SK-N-SH (cell line): ENCODE measurements around the gene EDEM2. TPM values are rescaled to one million over a fixed set of nuclear protein-coding genes. Genes with fewer than 3 reads are reported as not detected.

Source experiments
- CTCF ChIA-PET: fragments of 300-600, 350-600 bp; formaldehyde crosslinking; extraction: SDS; loops from one replicate; lab custom pipeline; 2021; lab: Yijun Ruan, JAX
- POLR2A ChIA-PET: fragments of 350-600 bp; sonication (Branson Sonifier 250); formaldehyde crosslinking; extraction: SDS; loops from one replicate; lab custom pipeline; 2020; ENCODE audit warnings: antibody characterized with exemption, inconsistent platforms; lab: Yijun Ruan, JAX
- DNase-seq: peaks from one replicate; pipeline ENCODE4 v3.0.0; 2012
- H2AFZ ChIP-seq: fragments of 200-600 bp; sonication (generic); 2 replicates; pipeline ENCODE4 v1.8.1; 2016; ENCODE audit warnings: antibody characterized with exemption, mild to moderate bottlenecking, low read depth
- H3F3A ChIP-seq: fragments of 200-600 bp; sonication (generic); replicated peaks from 2 replicates; pipeline ENCODE3; 2016; ENCODE audit warnings: antibody characterized with exemption, mild to moderate bottlenecking; ENCODE audit not compliant: insufficient read depth
- H3K27ac ChIP-seq, 2 experiments: fragments of 200-500 bp in 1 of 2; fragments of 200-600 bp in 1 of 2; sonication (Bioruptor generic) in 1 of 2; sonication (generic), shearing (Covaris generic) in 1 of 2; 2 replicates each; pipeline versions ENCODE4 v1.5.1 to v1.6.1; 2014 to 2016; ENCODE audit warnings: low read depth in 2 of 2, inconsistent platforms in 1 of 2, low read length in 1 of 2, mild to moderate bottlenecking in 1 of 2, mixed read lengths in 1 of 2
- H3K27me3 ChIP-seq: fragments of 200-600 bp; sonication (generic), shearing (Covaris generic); 2 replicates; pipeline ENCODE4 v1.6.1; 2016; ENCODE audit warnings: mixed run types; ENCODE audit not compliant: insufficient read depth
- H3K36me3 ChIP-seq, 2 experiments: fragments of 200-500 bp in 1 of 2; fragments of 200-600 bp in 1 of 2; sonication (Bioruptor generic) in 1 of 2; sonication (generic) in 1 of 2; replicated peaks in 1 of 2; 2 replicates each; pipeline versions ENCODE3 to v1.5.1; 2014 to 2016; ENCODE audit warnings: low read length in 1 of 2, mild to moderate bottlenecking in 1 of 2; ENCODE audit not compliant: insufficient read depth in 2 of 2, control insufficient read depth in 1 of 2
- H3K4me1 ChIP-seq, 2 experiments: fragments of 200-500 bp in 1 of 2; fragments of 200-600 bp in 1 of 2; sonication (Bioruptor generic) in 1 of 2; sonication (generic), shearing (Covaris generic) in 1 of 2; 2 replicates each; pipeline versions ENCODE4 v1.5.1 to v1.6.1; 2014 to 2016; ENCODE audit warnings: low read depth in 1 of 2, low read length in 1 of 2, mixed run types in 1 of 2; ENCODE audit not compliant: insufficient read depth in 2 of 2, control insufficient read depth in 1 of 2
- H3K4me2 ChIP-seq: fragments of 200-600 bp; sonication (generic), shearing (Covaris generic); 2 replicates; pipeline ENCODE4 v1.6.1; 2017; ENCODE audit warnings: mixed run types
- H3K4me3 ChIP-seq, 2 experiments: fragments of 200-500 bp in 1 of 2; fragments of 200-600 bp in 1 of 2; sonication (Bioruptor generic) in 1 of 2; sonication (generic), shearing (Covaris generic) in 1 of 2; 2 replicates each; pipeline versions ENCODE4 v1.5.1 to v1.8.1; 2014 to 2016; ENCODE audit warnings: low read depth in 2 of 2, inconsistent platforms in 1 of 2, low read length in 1 of 2, mild to moderate bottlenecking in 1 of 2, mixed read lengths in 1 of 2, moderate library complexity in 1 of 2
- H3K79me2 ChIP-seq: fragments of 200-600 bp; sonication (generic); 2 replicates; pipeline ENCODE4 v1.8.1; 2017; ENCODE audit warnings: mild to moderate bottlenecking; ENCODE audit not compliant: insufficient read depth
- H3K9ac ChIP-seq: fragments of 200-600 bp; sonication (generic); 2 replicates; pipeline ENCODE4 v1.6.1; 2017; ENCODE audit warnings: mixed run types
- H3K9me2 ChIP-seq: fragments of 200-600 bp; sonication (generic); 2 replicates; pipeline ENCODE4 v1.6.1; 2017; ENCODE audit warnings: mixed run types
- H3K9me3 ChIP-seq: fragments of 200-600 bp; sonication (generic); 2 replicates; pipeline ENCODE4 v1.6.1; 2017; ENCODE audit warnings: mixed run types, mild to moderate bottlenecking, moderate library complexity
- H4K20me1 ChIP-seq: fragments of 200-600 bp; sonication (generic); 2 replicates; pipeline ENCODE4 v1.6.1; 2017; ENCODE audit warnings: mild to moderate bottlenecking, mixed run types; ENCODE audit not compliant: insufficient read depth
- CHD2 ChIP-seq: fragments of 150-350 bp; IDR thresholded peaks from 2 replicates; pipeline ENCODE4 v1.6.1; 2018; ENCODE audit warnings: low read length; ENCODE audit not compliant: partially characterized antibody
- ELF1 ChIP-seq: IDR thresholded peaks from 2 replicates; pipeline ENCODE4 v1.4.0; 2012
- EP300 ChIP-seq, 2 experiments: IDR thresholded peaks; 2 replicates each; pipeline versions ENCODE4 v1.4.0 to v1.6.1; 2012; ENCODE audit warnings: borderline replicate concordance in 1 of 2, low read depth in 1 of 2, low read length in 1 of 2
- EZH2phosphoT487 ChIP-seq: fragments of 200-600 bp; sonication (generic); IDR thresholded peaks from 2 replicates; pipeline ENCODE4 v1.6.1; 2017; ENCODE audit warnings: low read depth, mixed run types, mild to moderate bottlenecking, antibody characterized with exemption, moderate library complexity, borderline replicate concordance
- FOXJ3 ChIP-seq: sonication (generic); formaldehyde crosslinking; IDR thresholded peaks from 2 replicates; pipeline ENCODE4 v1.5.1; 2020; ENCODE audit warnings: mild to moderate bottlenecking, missing genetic modification reagents
- FOXM1 ChIP-seq: IDR thresholded peaks from 2 replicates; pipeline ENCODE4 v1.4.0; 2012; ENCODE audit warnings: low read depth, mild to moderate bottlenecking
- GATA2 ChIP-seq: sonication (generic); formaldehyde crosslinking; IDR thresholded peaks from 2 replicates; pipeline ENCODE4 v1.5.0; 2020; ENCODE audit warnings: mild to moderate bottlenecking, missing genetic modification reagents
- IRF3 ChIP-seq: fragments of 150-350 bp; IDR thresholded peaks from 2 replicates; pipeline ENCODE4 v1.6.1; 2016; ENCODE audit warnings: mild to moderate bottlenecking, low read depth, low read length
- MEF2A ChIP-seq: IDR thresholded peaks from 2 replicates; pipeline ENCODE4 v1.4.0; 2012; ENCODE audit warnings: low read depth, borderline replicate concordance
- MXI1 ChIP-seq: IDR thresholded peaks from 2 replicates; pipeline ENCODE4 v1.6.1; 2012; ENCODE audit warnings: mild to moderate bottlenecking, low read depth, low read length, improper control_type of control experiment
- POLR2AphosphoS5 ChIP-seq: IDR thresholded peaks from 2 replicates; pipeline ENCODE4 v1.6.1; 2012; ENCODE audit warnings: low read depth, low read length
- SMC3 ChIP-seq: IDR thresholded peaks from 2 replicates; pipeline ENCODE4 v1.6.1; 2012; ENCODE audit warnings: low read depth, low read length, improper control_type of control experiment
- TAF1 ChIP-seq: IDR thresholded peaks from 2 replicates; pipeline ENCODE4 v1.6.1; 2012; ENCODE audit warnings: low read depth, mild to moderate bottlenecking, low read length, moderate library complexity, borderline replicate concordance
- TEAD4 ChIP-seq: IDR thresholded peaks from 2 replicates; pipeline ENCODE4 v1.4.0; 2012; ENCODE audit warnings: mild to moderate bottlenecking, borderline replicate concordance; ENCODE audit not compliant: insufficient read depth
- ZBTB33 ChIP-seq: IDR thresholded peaks from 2 replicates; pipeline ENCODE4 v1.4.0; 2012; ENCODE audit warnings: low read depth, borderline replicate concordance
- WGBS: methylation state at CpG from one replicate; pipeline ENCODE4 v1.1.6; 2017; ENCODE audit warnings: low lambda C conversion rate; 5-methylcytosine and 5-hydroxymethylcytosine counted together
- polyA plus RNA-seq, 3 experiments: library from polyadenylated mRNA; depleted of rRNA; stranded (reverse); fragments of >200 nt; gene quantifications; 2 replicates each; pipeline ENCODE4 v1.2.3, GENCODE V29; 2012

Gene EDEM2
- polyA plus RNA-seq, 1 of the 3 experiments (the other 2 are of a cell fraction): 34.3 TPM

- WGBS: 96% methylated on average over 5 of the region's 5 CpGs
- Histone ChIP-seq H3K36me3 (peaks cover 2 to 10% of the 10 kb centered on the region in 2 experiments), H3K4me3 (no peak overlapping the region), H3K9me2 (no peaks in the 10 kb centered on the region), H3K9ac (no peak overlapping the region), H4K20me1 (peaks cover 76% of the 10 kb centered on the region), H3K27ac (no peak overlapping the region), H3K27me3 (no peaks in the 10 kb centered on the region), H2AFZ (no peak overlapping the region), H3K9me3 (no peaks in the 10 kb centered on the region), H3K4me1 (peaks cover 3 to 9% of the 10 kb centered on the region in 2 experiments; a peak in 2 of 4 replicates), H3K4me2 (no peak overlapping the region), H3F3A (peaks cover 12% of the 10 kb centered on the region), H3K79me2 (peaks cover 96% of the 10 kb centered on the region)
- no peak for DNase-seq
- no peak for TF ChIP-seq SMC3
- TF ChIP-seq ELF1: no peak
- CTCF ChIA-PET: interaction anchor here (1.0 kb wide), 2 partner anchors 9 to 213 kb away, joined by 3 read pairs; no protein-coding TSS in a partner anchor
- POLR2A ChIA-PET: no interaction called here
Observed at GRCh38 chr20:35087355-35087754, 59.8 kb downstream of the EDEM2 start.

GRCh38 chr20:35085477-35086225, 61.5 kb downstream of the EDEM2 start:
- POLR2A ChIA-PET: no interaction called here
- CTCF ChIA-PET: interaction anchor here (0.7 to 2.1 kb wide), 2 partner anchors 11 to 46 kb away, joined by 3 to 11 read pairs; no protein-coding TSS in a partner anchor
- no peaks in the 10 kb centered on the region for H3K27me3 ChIP-seq
- H3K4me2 ChIP-seq: no peak overlapping the region
- no peak for DNase-seq
- H4K20me1 ChIP-seq: peaks cover 84% of the 10 kb centered on the region
- no peak overlapping the region for H3K27ac ChIP-seq
- H3K9me3 ChIP-seq: no peaks in the 10 kb centered on the region
- H2AFZ ChIP-seq: no peak overlapping the region
- peaks cover 2 to 10% of the 10 kb centered on the region in 2 experiments for H3K36me3 ChIP-seq
- peaks cover 0 to 9% of the 10 kb centered on the region in 2 experiments; a peak in 2 of 4 replicates for H3K4me1 ChIP-seq
- H3K9me2 ChIP-seq: no peaks in the 10 kb centered on the region
- H3K79me2 ChIP-seq: peaks cover 96% of the 10 kb centered on the region
- no peak for TF ChIP-seq IRF3
- TF ChIP-seq MEF2A: no peak
- TF ChIP-seq EP300 (IDR thresholded peaks at IDR 0.05; ENCODE audit: borderline replicate concordance in 1 of 2, low read depth in 1 of 2, low read length in 1 of 2): no peak
- no peak overlapping the region for H3K4me3 ChIP-seq
- H3F3A ChIP-seq: peaks cover 12% of the 10 kb centered on the region
- WGBS: 93% methylated on average over 11 of the region's 11 CpGs
- no peak overlapping the region for H3K9ac ChIP-seq

GRCh38 chr20:35084998-35085397, 62.1 kb downstream of the EDEM2 start:
- Histone ChIP-seq H3K27ac (no peak overlapping the region), H3K9me3 (no peaks in the 10 kb centered on the region), H3K9ac (no peak overlapping the region), H2AFZ (no peak overlapping the region), H3F3A (peaks cover 12% of the 10 kb centered on the region), H3K9me2 (no peaks in the 10 kb centered on the region), H3K4me2 (no peak overlapping the region), H3K79me2 (peaks cover 96% of the 10 kb centered on the region), H3K36me3 (peaks cover 2 to 10% of the 10 kb centered on the region in 2 experiments), H3K4me1 (peaks cover 0 to 9% of the 10 kb centered on the region in 2 experiments; a peak in 2 of 4 replicates), H4K20me1 (peaks cover 85% of the 10 kb centered on the region), H3K27me3 (no peaks in the 10 kb centered on the region), H3K4me3 (no peak overlapping the region)
- POLR2A ChIA-PET: no interaction called here
- DNase-seq: no peak
- WGBS: 98% methylated on average over 3 of the region's 3 CpGs
- CTCF ChIA-PET: interaction anchor here (0.7 to 2.1 kb wide), 2 partner anchors 11 to 45 kb away, joined by 3 to 11 read pairs; no protein-coding TSS in a partner anchor
- TF ChIP-seq POLR2AphosphoS5 (no peak), ZBTB33 (no peak), SMC3 (no peak), FOXM1 (no peak), ELF1 (no peak), CHD2 (no peak), GATA2 (CRISPR knock-in tag) (no peak), FOXJ3 (CRISPR knock-in tag) (no peak), TAF1 (no peak), MXI1 (no peak), TEAD4 (no peak), EZH2phosphoT487 (no peak)
